Kidney capillary endothelial cell (primary cell): Measurements from ENCODE around the gene SETBP1.

Experiments
- DNase-seq: peaks from one replicate; pipeline ENCODE4 v3.0.0-alpha.2; 2018; ENCODE audit warnings: low spot score

Gene SETBP1

GRCh38 chr18:44759925-44760342, 79.2 kb downstream of the SETBP1 start:
- DNase-seq, result no peak

- no peak for DNase-seq
Observed at GRCh38 chr18:44761812-44762211, 81.1 kb downstream of the SETBP1 start.

DNA sequence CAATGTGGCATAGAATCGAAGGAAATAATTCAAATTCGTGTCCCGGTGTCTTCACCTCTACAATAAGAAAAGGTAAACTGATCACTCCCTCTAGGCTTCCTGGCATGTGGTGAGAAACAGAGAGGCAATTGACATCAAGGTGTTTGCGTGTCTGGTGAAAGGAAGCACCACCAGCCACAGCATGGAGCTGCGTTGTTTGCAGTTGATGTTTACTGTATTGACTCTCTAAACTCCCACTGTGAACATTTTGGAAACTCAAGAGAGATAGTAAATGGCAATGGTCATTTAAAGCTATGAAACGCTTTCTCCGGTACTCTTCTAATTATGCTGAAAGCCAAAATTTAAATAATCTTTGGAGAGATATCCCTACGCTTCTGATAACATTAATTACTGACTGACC, 82.6 kb downstream of the SETBP1 start:
- no peak for DNase-seq

DNA sequence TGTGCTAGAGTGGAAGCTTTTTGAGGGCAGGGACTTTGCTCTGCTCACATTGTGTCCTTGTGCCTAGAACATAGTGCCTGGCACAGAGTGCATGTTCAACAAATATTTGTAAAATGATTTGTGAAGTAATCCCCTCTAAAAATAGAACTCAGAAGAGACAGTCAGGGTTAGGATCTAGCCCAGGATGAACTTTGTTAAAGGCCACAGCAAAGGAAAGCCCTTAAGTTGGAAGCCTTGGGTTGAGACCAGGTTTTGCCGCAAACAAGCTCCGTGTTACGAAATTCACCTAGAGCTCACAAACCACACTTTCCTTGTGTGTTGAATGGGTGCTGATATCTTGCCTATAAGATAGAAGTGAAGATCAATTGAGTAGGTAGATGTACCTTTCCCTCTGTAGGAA, 84.2 kb downstream of the SETBP1 start:
- DNase-seq, result no peak

DNA sequence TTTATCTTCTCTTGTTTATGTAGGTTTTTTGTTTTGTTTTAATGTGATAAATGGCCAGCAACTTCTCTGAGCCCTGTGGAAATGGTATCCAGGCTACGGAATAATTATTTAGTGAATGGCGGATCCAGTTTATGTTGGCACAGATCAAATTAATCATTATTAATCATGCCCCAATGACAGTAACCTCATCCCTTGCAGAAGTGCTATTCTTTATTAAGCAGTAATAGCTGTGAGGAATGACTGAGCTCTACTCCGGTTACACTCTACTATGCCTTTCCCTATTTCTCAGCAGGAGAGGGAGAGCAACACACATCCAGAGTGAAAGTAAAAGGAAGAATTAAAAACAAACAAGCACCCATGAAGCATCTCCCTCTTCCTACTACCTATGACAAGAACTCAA, 84.8 kb downstream of the SETBP1 start:
- no peak for DNase-seq

- no peak for DNase-seq
Observed at GRCh38 chr18:44766450-44766849, 85.8 kb downstream of the SETBP1 start.

DNA sequence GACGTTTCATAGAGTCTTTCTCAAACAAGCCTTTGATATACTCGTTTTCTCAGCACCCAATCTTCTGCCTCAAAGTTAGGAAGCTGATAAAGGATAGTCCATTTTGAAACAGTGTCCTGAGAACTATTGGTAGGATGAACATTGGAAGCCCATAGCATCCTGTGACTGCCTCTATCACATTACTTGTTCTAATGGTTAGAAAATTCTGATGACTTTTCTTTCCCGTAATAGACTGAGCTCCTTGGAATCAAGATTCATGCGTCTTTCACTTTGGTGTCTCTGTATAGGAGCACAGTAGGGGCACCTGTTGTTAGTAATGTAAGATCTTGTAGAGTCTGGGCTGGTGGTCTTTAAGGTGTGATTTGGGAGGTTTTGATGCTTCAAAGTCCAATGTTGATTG, 87.1 kb downstream of the SETBP1 start:
- DNase-seq, result no peak

DNA sequence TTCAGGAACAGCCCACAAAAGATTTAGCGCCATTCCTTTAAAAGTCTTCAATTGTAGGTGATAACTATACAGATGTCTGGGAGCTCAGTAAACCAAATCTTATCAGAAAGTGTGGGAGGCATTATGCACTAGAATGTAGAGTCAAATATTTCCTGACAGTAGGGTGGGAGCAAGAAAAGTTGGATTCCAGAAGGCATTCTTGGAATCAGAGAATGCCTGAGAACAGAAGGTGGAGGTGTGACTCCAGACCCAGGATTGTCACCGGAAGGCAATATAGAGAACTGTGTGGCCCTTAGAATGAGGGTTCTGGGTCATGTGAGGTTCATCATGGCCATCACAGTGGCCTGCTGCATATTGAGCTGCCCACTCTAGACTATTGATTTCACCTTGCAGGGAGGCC, 90.0 kb downstream of the SETBP1 start:
- DNase-seq, result no peak

- no peak for DNase-seq
Observed at GRCh38 chr18:44771572-44771955, 90.9 kb downstream of the SETBP1 start.

GRCh38 chr18:44771956-44772917, 91.5 kb downstream of the SETBP1 start:
- no peak for DNase-seq

DNA sequence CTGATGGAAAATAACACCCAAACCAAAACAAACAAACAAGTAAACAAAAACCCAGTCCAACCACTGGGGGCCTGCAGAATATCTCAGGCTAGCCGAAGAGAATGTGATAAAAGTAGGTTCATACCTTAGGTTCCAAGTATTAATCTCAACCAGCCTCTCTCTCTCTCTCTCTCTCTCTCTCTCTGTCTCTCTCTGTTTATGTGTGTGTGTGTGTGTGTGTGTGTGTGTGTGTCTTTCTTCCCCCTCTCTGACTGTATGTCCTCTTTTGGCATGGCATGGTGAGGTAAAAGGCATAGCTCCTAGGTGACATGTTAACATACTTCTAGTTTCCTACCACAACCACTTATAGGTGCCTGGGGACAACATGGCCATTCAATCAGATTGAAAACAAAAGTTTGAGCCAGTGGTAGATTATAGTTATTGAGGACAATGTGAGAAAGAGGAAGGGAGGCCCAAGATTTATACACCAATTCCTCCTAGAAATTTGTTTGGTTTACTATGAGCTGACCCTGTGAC, 93.0 kb downstream of the SETBP1 start:
- no peak for DNase-seq

GRCh38 chr18:44774191-44774590, 93.5 kb downstream of the SETBP1 start:
- DNase-seq, result no peak

DNA sequence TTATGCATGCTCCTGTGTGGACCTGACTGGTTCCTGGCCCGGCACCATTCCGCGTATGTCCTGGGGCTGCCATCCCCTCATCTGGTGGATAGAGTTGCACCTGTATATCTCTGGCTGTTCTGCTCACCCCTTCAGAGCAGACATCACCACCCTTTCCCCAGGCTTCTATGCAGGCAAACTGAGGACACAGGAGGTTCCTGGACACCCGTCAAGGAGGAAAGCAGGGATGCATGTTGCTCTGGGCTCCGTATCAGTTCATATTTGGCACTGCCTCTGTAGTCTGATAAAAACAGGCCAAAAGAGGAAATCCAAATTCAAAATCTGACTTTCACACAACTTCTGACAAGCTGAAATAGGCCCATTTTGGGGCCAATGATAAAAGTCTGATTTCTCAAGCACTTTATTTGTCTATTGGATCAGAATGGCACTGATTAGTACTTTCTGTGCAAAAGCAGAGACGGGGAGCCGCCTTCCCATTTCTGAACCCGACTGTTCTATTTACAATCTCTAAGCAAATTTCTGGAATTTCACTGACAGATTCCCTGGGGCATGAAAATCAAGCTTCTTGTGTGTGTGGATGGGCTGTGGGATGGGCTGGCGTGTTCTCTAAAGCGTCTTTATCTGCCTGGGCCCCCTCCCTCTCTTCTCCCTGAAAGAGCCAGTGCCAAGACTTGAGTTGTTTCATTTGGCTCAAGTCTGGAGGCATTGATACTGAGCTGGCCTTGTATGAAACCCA, 96.9 kb downstream of the SETBP1 start:
- no peak for DNase-seq

DNA sequence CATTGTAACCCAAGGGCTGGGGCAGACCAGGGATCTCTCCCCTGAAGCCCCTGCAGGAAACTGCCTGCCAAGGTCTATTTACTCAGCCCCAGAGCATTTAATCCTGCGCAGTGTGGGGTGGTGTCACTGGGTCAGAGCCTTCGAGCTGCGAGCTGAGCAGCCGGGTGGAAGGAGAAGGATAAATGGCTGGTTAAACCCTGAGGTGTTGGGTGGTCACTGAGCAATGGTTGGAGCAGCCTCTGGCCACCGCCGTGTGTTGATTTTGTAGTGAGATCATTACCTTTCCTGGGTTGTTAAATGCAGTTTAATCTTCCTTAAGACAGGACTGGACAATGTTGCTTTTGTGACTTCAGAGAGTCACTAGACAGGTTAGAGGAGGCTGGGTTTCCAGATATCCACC, 98.1 kb downstream of the SETBP1 start:
- DNase-seq, result no peak

- no peak for DNase-seq
Observed at GRCh38 chr18:44779753-44780292, 99.1 kb downstream of the SETBP1 start.

DNA sequence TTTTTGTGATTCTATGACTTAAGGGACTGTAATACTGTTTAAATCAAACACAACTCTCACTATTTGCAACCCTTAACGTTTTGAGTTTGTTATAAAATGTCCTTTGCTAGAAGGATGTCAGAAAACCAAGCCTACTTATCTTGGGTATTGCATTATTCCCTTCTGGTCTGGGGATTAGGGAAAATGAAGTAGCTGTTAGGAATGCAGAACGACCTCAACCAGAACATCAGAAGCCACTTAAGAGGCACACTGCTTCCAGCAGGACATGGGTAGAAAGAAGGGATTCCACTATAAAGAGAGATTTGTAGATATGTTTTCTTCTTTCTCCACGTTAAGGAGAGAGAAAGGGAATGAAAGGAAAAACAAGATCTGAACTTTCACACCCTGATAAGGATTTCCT, 101.2 kb downstream of the SETBP1 start:
- no peak for DNase-seq

DNA sequence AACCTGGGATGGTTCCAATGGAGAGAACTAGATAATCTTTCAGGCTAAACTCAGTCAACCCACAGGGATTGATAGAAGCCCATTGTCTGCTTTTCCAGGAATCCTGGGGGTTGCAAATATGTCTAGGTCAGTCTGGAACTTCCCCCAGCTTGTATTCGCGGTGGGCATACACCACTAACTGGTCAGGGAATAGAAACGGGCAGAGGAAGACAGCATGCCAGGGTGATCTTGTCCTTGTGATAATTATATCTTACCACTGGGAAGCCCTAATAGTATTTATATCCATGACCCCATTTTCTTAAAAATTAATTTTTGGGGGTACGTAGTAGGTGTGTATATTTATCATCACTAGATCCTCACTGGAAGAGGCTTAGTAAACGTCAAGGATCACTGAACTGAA, 101.9 kb downstream of the SETBP1 start:
- DNase-seq, result no peak

DNA sequence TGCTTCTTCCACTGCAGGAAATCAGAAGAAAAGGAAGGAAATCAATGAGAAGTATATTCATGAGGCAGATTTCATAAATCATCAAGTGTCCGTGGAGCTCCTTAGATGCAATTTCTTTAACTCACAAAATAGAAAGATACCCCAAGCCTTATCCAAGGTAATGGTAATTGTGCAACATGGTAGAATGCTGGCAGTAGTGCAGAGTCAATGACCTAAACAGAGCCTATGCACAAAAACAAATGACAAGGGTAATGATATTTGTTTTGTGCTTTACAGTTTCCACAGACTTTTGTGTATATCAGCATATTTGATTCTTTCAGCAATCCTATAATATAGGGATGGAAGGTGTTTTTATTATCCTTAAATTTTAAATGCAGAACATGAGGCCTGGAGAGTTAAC, 102.7 kb downstream of the SETBP1 start:
- DNase-seq, result no peak

DNA sequence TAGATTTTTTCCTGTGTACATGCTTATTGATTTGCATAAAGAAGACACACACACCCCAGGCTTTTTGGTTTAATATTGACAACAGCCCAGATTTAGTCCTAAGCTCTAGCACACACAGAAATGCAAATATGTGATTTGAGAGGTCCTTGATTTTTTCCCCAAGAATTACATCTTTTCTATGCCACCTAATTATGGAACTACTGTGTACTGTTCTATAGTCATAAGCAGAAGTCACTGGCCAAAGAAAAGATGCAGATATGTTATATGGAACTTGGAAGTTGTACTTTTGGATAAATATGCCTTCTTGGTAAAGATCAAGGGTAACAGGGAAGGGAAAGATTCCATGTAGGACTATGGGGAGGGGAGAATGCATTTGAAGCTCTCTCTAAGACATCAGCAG, 105.6 kb downstream of the SETBP1 start:
- DNase-seq, result no peak

DNA sequence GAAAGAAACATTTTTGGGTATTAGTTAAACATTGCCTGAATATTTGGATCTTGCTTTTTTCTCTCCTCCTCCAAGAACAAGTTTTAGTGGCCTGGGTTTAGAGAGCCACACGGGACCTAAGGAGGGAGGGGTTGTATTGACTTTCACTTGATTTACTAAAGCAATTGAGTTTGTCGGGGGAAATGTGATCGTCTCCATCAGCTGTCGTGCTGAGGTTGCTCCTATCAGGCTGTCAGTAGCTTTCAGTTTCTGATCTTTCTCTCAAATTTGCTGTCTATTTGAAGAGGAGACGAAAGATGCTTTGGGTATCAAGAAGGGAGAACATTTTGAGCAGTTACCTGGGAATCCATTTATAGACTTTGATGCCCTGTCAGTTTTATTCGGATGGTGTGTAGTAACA, 106.0 kb downstream of the SETBP1 start:
- DNase-seq, result no peak

GRCh38 chr18:44788334-44788733, 107.6 kb downstream of the SETBP1 start:
- no peak for DNase-seq

DNA sequence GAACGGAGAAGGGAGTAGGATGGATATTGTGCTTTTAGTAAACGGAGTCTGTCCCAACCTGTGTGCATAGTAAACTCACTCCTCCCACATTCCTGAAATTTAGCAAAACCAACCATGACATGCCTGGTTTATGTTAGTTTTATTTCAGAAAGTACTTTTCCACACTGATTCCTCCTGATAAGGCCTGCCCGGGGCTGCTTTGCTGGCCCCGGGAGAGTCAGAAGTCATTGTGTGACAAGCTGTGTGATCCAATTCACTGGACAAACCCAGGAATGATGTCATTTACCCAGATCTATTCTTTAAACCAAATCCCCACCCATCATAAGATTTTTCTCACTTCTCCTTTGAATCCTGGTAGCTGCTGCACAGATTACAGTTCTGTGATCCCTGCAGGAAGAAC, 109.0 kb downstream of the SETBP1 start:
- DNase-seq, result no peak

- no peak for DNase-seq
Observed at GRCh38 chr18:44790860-44791259, 110.2 kb downstream of the SETBP1 start.
